DOHH2 (cell line): ENCODE results near the gene CRYGN.

Experiments used
- H3F3A ChIP-seq: fragments of 200-600 bp; sonication (generic), shearing (Covaris generic); 2 replicates; pipeline ENCODE4 v1.6.0; 2016; ENCODE audit warnings: antibody characterized with exemption, mild to moderate bottlenecking; ENCODE audit not compliant: control insufficient read depth, insufficient read depth
- H3K27ac ChIP-seq: fragments of 200-600 bp; sonication (generic); 2 replicates; pipeline ENCODE4 v1.5.1; 2014; ENCODE audit warnings: low read depth, mild to moderate bottlenecking, low read length, moderate library complexity
- H3K27me3 ChIP-seq: fragments of 200-600 bp; sonication (generic); 2 replicates; pipeline ENCODE4 v1.6.1; 2014; ENCODE audit warnings: mild to moderate bottlenecking, low read length, mixed read lengths; ENCODE audit not compliant: control insufficient read depth
- H3K36me3 ChIP-seq: fragments of 200-600 bp; sonication (generic); 2 replicates; pipeline ENCODE4 v1.6.1; 2014; ENCODE audit warnings: mild to moderate bottlenecking, low read length, moderate library complexity, mixed read lengths; ENCODE audit not compliant: control insufficient read depth
- H3K4me1 ChIP-seq: fragments of 200-600 bp; sonication (generic); 2 replicates; pipeline ENCODE4 v1.6.1; 2014; ENCODE audit warnings: mild to moderate bottlenecking, low read length, mixed read lengths; ENCODE audit not compliant: control insufficient read depth
- H3K4me2 ChIP-seq: fragments of 200-600 bp; sonication (generic); 2 replicates; pipeline ENCODE4 v1.6.0; 2014; ENCODE audit warnings: mild to moderate bottlenecking, low read length, moderate library complexity
- H3K4me3 ChIP-seq: fragments of 200-600 bp; sonication (generic); 2 replicates; pipeline ENCODE4 v1.5.1; 2014; ENCODE audit warnings: mild to moderate bottlenecking, low read length, mixed read lengths
- H3K79me2 ChIP-seq: fragments of 200-600 bp; sonication (generic); 2 replicates; pipeline ENCODE4 v1.6.1; 2014; ENCODE audit warnings: mild to moderate bottlenecking, low read length, mixed read lengths; ENCODE audit not compliant: control insufficient read depth
- H3K9me2 ChIP-seq: fragments of 200-600 bp; sonication (generic); replicated peaks from 2 replicates; pipeline ENCODE4 v1.6.1; 2014; ENCODE audit warnings: mild to moderate bottlenecking, low read length, mixed read lengths; ENCODE audit not compliant: control insufficient read depth
- H3K9me3 ChIP-seq: fragments of 200-600 bp; sonication (generic); 2 replicates; pipeline ENCODE4 v1.6.1; 2014; ENCODE audit warnings: antibody characterized with exemption, low read length, mixed read lengths; ENCODE audit not compliant: control insufficient read depth, insufficient read depth
- H4K20me1 ChIP-seq: fragments of 200-600 bp; sonication (generic); 2 replicates; pipeline ENCODE4 v1.6.0; 2014; ENCODE audit warnings: low read depth, mild to moderate bottlenecking, antibody characterized with exemption, low read length, moderate library complexity; ENCODE audit not compliant: control insufficient read depth, insufficient read depth
- CTCF ChIP-seq: fragments of 200-600 bp; sonication (generic); IDR thresholded peaks from one replicate; pipeline ENCODE4 v1.5.1; 2014; ENCODE audit warnings: antibody characterized with exemption, mild to moderate bottlenecking, low read depth, low read length; ENCODE audit not compliant: poor library complexity, severe bottlenecking
- EZH2phosphoT487 ChIP-seq: fragments of 200-600 bp; sonication (generic); IDR thresholded peaks from 2 replicates; pipeline ENCODE4 v1.6.1; 2017; ENCODE audit warnings: borderline replicate concordance, mild to moderate bottlenecking, antibody characterized with exemption, low read length, moderate library complexity, mixed read lengths

The CRYGN gene

GRCh38 chr7:151452680-151453325, 12.9 kb upstream of the CRYGN start:
- Histone ChIP-seq H4K20me1 (no peaks in the 10 kb centered on the region), H3K4me3 (no peak overlapping the region), H3K9me3 (no peaks in the 10 kb centered on the region), H3K36me3 (no peaks in the 10 kb centered on the region), H3K79me2 (no peaks in the 10 kb centered on the region), H3K4me1 (no peaks in the 10 kb centered on the region), H3K27ac (no peak overlapping the region), H3K4me2 (no peak overlapping the region), H3K27me3 (peaks cover 9% of the 10 kb centered on the region; the same call in 1 of the 2 replicates), H3K9me2 (no peaks in the 10 kb centered on the region), H3F3A (no peaks in the 10 kb centered on the region)
- no peak for TF ChIP-seq EZH2phosphoT487
- TF ChIP-seq CTCF = no peak

DNA sequence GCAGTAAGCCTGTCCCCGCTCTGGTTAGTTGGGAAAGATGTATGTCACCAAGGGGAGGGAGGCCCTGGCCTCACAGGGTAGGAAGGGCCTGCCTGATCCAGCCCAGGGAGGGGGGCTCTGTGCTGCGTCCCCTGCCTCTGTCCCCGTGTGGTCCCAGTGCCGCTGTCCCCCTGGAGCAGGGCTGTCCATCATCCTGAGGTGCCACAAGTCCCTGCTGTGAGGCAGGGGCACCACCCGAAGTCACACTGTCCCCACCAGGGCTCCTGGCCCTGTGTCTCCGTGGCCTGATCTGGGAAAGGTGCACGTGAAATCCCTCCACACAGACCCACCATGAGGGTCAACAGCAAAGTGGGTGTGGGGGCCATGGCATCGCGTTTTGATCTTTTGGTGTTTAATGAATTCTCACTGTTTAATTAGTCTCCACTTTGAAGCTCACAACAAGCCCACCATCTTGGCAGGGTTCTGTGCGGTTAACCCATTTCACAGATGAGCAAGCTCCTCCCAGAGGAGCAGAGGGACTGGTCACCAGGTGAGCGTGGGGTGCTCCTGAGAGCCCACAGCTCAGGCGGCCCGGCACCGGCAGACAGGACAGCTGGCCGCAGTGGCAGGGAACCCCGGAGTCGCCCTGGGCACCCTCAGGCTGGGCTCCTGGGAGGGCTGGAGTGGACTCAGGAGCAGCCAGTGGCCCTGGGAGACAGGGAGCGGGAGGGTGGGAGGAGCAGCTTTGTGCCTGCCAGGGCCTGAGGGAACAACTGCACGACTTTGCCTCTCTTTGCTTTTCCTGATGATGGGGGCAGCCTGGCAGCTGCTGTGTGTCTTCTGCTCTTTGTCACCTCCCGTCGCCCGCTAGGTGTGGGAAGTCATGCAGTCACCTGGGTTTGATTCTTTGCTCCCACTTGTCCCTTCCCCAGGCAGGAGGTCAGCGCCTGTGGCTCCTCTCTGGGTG, 12.0 kb upstream of the CRYGN start:
- Histone ChIP-seq H4K20me1 (no peaks in the 10 kb centered on the region), H3K79me2 (no peaks in the 10 kb centered on the region), H3K9me3 (no peaks in the 10 kb centered on the region), H3K27me3 (peaks cover 9% of the 10 kb centered on the region; the same call in 1 of the 2 replicates), H3K36me3 (no peaks in the 10 kb centered on the region), H3K9me2 (no peaks in the 10 kb centered on the region), H3K27ac (no peak overlapping the region), H3K4me3 (no peak overlapping the region), H3K4me1 (no peaks in the 10 kb centered on the region), H3K4me2 (no peak overlapping the region), H3F3A (no peaks in the 10 kb centered on the region)
- TF ChIP-seq EZH2phosphoT487 (no peak), CTCF (no peak)

DNA sequence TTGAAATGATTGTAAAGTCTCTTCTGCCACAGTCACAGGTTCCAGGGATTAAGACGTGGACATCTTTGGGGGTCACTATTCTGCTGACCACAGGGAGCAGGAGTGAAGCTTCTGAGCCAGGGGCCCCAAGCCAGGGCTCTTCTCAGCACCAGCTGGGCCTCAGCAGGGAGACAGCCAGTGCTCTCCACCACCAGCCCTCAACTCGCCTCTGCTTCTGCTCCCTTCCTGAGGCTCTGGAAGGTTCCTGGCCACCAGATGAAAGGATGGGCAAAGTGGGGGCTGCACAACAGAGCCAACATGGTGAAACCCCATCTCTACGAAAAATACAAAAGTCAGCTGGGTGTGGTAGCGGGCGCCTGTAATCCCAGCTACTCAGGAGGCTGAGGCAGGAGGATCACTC, 11.2 kb upstream of the CRYGN start:
- H3K27ac ChIP-seq = no peak overlapping the region
- peaks cover 9% of the 10 kb centered on the region; the same call in 1 of the 2 replicates for H3K27me3 ChIP-seq

More for the DNA sequence above, 11.2 kb upstream of the CRYGN start:
- Histone ChIP-seq H3K36me3 (no peaks in the 10 kb centered on the region), H4K20me1 (no peaks in the 10 kb centered on the region), H3F3A (no peaks in the 10 kb centered on the region), H3K4me2 (no peak overlapping the region), H3K4me3 (no peak overlapping the region), H3K79me2 (no peaks in the 10 kb centered on the region), H3K9me2 (no peaks in the 10 kb centered on the region), H3K4me1 (no peaks in the 10 kb centered on the region), H3K9me3 (no peaks in the 10 kb centered on the region)
- TF ChIP-seq EZH2phosphoT487 (no peak), CTCF (no peak)
